Epithelial cell of umbilical artery (primary cell): ENCODE results near the gene NUP98. TPM values are rescaled to one million over a fixed set of nuclear protein-coding genes. Genes with fewer than 3 reads are reported as not detected.

ENCODE experiments used
- total RNA-seq: library from RNA; depleted of rRNA; stranded (reverse); fragments of >200 nt; gene quantifications from 2 replicates; pipeline ENCODE4 v1.2.3, GENCODE V29; 2014

The NUP98 gene
- 86.4 and 91.9 TPM in 2 replicates for total RNA-seq

GRCh38 chr11:3797329-3798090 is at the start of gene NUP98:
Gene NUP98, minus strand, starts transcription at chr11:3797554. Its CDS starts 15,437 bp downstream, at chr11:3782117.

GRCh38 chr11:3840870-3841425 is 43.6 kb upstream of the NUP98 start, which contains the start of gene RHOG:
Gene RHOG, minus strand, starts transcription at chr11:3840959. Its CDS starts 12,821 bp downstream, at chr11:3828138.

DNA sequence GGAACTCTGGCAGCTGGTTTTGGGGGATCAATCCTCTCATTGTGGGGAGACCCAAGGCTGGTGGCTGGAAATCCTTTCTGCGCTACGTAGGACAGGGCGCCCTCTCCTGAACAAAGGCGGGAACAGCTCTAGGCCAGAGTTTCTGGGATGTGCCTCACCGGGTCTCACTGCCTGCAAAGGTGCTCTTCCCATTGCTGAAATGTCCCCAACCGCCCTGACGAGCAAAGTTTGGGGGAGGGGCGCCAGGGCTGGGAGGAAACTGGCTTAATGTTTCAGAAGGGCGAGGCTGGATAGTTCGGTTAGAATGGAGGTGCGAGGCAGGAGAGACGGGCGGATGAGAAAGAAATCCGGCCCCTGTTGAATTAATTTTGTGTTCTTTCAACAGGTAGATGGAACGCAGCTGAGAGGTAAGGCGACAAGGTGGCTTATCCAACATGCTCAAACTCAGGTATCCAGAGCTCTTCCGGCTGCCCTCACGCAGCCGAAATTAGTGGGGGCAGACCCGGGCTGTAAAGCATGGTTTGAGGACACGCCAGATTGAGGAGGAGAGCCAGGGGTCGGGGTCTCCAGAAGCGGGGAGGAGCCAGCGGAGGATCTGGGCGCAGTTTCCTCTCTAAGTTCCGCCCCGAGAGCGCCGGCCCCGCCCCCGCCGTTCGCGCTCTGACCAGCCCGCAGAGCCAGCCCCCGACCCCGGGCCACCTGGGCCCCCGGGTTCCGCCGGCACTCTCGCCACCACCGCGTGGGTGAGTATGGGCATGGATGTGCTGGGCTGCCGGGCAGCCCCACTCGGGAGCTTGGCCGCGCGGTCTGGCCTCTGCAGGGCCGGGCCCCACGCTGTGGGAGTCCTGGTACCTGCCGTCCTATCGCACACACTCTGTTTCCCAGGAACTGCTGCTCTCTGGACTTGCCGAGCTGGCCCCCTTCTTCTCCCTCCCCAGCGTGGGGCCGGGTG is 10.8 kb upstream of the NUP98 start, which contains the start of gene PGAP2:
Gene PGAP2 (plus strand): TSS at position 652 of the 952 bp plus-strand sequence. CDS start 2,700 bp downstream, outside the sequence.

DNA sequence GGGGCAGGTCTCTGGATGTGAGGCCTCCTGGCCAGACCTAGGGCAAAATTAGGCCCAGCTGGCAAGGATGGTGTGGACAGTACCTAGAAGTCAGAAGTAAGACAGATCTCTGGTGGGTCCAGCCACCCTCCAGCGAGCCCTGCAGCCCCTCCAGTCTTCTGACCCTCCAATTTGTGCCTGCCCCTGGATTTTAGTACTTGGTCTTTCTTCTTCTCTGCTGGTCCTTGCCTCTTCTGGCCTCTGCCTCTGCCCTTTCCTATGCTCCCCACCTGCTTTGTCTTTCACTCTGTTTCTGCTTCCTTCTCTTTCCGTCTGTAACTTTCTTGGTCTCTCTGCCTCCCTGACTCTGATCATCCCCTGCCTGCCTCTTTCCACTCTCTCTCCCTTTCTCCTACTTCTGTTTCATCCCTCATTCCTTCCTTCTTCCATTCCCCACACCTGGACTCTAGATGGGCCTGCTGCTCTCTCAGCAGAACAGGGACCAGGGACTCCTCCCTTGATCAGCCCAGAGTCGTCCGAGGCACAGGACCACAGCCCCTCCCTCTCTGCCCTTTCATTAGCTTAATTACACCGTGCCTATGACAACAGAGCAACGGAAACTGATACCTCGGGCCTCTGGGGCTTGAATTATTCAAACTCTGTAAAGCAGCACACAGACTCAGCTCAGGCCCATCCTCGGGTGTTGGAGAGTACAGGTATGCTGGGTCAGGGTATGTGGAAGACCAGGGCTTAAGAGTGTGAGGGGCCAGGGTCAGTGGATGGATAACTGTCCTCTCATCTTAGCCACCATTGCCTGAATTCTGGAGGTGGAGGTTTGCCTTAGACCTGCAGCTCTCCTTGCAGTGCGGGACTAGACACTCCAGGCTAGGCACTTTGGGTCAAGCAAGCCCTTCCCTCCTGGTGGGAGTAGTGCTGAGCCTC is 125.8 kb downstream of the NUP98 start, which contains the start of gene CHRNA10:
Gene CHRNA10 (minus strand): TSS at position 51 of the 921 bp plus-strand sequence. CDS start 72 bp downstream, outside the sequence.

GRCh38 chr11:3644817-3645235 is 152.5 kb downstream of the NUP98 start, which contains the start of gene ART1:
Gene ART1, plus strand, starts transcription at chr11:3645128. Its CDS starts 14,086 bp downstream, at chr11:3659214.

DNA sequence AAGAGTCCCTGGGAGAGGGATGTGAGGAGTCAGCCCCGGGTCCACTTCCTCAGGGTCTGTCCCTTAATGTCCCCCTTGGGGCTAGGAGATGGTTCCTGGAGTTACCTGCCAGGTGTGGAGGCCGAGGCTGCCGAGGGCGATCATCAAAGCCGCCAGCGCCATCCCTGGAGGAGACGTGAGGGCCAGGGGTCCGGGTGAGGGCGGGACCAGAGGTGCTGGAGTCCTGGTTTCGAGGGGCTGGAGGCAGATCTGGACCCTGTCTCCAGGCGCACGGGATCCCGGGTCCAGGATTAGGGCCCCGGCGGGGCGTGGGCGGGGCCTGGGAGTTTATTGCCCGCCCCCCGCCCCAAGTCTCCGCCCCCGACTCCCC is 155.7 kb downstream of the NUP98 start, which contains the start of gene ART5:
Gene ART5 (minus strand): TSS at position 292 of the 370 bp plus-strand sequence. CDS start 130 bp downstream, at position 162.

Other genes starting within 250 kb of the NUP98 start
- not detected in 2 replicates for gene ART5, start 155.6 kb downstream of the NUP98 start, total RNA-seq
- gene ART1, start 152.4 kb downstream of the NUP98 start, total RNA-seq, result not detected in 2 replicates
- gene CHRNA10, start 126.2 kb downstream of the NUP98 start, total RNA-seq, result 0.46 TPM in 1 of 2 replicates, not detected in the other
- gene PGAP2, start 11.0 kb upstream of the NUP98 start, total RNA-seq, result 6.5 and 11.4 TPM in 2 replicates
- 7.6 and 8.4 TPM in 2 replicates for gene RHOG, start 43.4 kb upstream of the NUP98 start, total RNA-seq
- 20.5 and 29.9 TPM in 2 replicates for gene STIM1, start 58.1 kb upstream of the NUP98 start, total RNA-seq